Stimulated activated CD8-positive, alpha-beta memory T cell treated with anti-CD3 and anti-CD28 coated beads, Interleukin-7, amount 100 ng/mL, for 1 hour (primary cell): Measurements from ENCODE around the gene ZFR2.
"Not testable (repeated sequence)": the region's sequence is repeated elsewhere in the genome, so short reads cannot be mapped to it uniquely, and the experiment has no call there.

Source experiments
- DNase-seq, 2 donors: peaks; one replicate each; pipeline ENCODE4 v3.0.0-alpha.2; 2020; ENCODE audit warnings: low read depth in 2 of 2

The ZFR2 gene

DNA sequence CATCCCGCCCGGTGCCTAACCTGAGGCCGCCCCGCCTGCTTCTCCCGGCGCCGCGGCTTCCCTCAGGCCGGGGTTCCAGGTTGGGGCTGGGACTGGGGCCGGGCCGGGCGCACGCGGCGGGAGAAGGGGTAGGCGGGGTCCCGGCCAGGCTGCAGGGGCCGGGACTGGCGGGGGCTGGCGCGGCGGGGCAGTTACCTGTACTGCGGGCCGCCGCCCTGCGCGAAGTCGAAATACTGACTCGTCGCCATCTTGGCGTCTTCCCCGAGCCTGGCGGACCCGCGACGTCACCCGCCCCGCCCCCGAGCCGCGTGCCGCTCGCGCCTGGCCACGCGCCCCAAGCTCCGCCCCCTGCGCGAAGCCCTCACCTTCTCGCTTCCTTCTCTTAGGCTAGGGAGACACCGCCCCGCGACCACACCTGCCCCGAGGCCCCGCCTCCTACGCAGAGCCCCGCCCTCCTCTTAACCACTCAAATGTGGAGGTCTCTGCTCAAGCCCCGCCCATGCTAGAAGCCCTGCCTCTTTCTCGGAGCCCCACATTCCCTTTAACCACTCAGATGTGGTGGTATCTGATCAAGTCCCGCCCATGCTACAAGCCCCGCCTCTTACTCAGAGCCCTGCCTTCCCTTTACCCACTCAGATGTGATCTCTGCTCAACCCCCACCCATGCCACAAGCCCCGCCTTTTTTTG lies at the start of gene ZFR2:
ZFR2 (minus strand) TSS at position 269 of the 687 bp plus-strand sequence; CDS start at position 248, 21 bp downstream.
- DNase-seq = no peak

DNA sequence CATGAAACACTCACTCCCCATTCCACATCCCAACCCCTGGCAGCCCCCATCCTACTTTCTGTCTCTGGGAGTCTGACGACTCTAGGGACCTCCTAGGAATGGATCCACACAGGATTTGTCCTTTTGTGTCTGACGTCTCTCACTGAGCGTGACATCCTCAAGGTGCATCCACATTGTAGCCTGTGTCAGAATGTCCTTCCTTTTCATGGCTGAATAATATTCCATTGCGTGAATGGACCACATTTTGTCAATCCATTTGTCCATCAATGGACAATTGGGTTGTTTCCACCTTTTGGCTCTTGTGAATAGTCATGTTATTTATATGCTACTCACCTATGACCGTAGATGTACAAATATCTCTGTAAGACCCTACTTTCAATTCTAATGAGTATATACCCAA lies 47.2 kb upstream of the ZFR2 start:
- DNase-seq = no peak

DNA sequence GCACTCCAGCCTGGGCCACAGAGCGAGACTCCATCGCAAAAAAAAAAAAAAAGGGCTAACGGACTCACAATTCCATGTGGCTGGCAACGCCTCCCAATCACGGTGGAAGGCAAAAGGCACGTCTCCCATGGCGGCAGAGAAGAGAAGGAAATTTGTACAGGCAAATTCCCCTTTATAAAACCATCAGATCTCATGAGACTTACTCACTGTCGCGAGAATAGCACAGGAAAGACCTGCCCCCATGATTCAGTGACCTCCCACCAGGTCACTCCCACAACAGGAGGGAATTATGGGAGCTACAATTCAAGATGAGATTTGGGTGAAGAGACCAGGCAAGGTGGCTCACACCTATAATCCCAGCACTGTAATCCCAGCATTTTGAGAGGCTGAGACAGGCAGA lies 45.4 kb upstream of the ZFR2 start:
- DNase-seq = no peak

DNA sequence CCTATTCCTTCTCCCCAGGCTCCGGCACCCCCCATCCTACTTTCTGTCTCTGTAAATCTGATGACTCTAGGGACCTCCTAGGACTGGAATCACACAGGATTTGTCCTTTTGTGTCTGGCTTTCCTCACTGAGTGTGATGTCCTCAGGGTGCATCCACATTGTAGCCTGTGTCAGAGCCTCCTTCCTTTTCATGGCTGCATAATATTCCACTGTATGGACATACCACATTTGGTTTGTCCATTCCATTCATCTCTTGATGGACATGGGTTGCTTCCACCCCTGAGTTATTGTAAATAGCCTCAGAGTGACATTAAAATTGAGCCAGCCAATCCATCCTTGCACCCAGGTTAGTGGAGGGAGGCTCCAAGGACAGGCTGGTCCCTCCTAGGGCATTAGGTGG lies 41.3 kb upstream of the ZFR2 start:
- DNase-seq = no peak

DNA sequence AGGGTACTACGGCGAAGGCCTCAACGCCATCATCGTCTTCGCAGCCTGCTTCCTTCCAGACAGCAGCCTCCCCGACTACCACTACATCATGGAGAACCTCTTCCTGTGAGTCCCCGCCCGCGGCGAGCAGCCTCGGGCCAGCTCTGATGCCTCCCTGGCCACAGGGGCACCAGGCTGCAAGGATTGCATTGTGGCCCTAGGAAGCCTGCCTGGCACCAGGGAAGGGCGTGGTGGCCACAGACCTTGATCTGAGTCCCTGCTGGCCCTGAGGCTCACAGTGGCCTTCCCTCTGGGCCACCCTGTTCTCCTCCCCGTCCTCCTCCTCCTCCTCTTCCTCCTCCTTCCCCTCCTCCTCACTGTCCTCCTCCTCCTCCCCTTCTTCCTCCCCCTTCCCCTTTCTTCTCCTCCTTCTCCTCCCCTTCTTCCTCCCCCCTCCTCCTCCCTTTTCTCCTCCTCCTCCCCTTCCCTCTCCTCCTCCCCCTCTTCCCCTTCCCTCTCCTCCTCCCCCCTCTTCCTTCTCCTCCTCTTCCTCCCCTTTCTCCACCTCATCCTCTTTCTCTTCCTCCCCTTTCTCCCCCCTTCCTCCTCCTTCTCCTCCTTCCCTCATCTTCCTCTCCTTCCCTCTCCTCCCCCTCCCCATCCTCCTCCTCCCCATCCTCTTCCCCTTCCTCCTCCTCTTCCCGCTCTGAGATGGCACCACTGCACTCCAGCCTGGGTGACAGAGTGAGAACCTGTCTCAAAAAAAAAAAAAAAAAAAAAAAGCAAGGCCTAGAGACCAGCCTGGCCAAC lies 39.6 kb upstream of the ZFR2 start:
- no peak for DNase-seq

DNA sequence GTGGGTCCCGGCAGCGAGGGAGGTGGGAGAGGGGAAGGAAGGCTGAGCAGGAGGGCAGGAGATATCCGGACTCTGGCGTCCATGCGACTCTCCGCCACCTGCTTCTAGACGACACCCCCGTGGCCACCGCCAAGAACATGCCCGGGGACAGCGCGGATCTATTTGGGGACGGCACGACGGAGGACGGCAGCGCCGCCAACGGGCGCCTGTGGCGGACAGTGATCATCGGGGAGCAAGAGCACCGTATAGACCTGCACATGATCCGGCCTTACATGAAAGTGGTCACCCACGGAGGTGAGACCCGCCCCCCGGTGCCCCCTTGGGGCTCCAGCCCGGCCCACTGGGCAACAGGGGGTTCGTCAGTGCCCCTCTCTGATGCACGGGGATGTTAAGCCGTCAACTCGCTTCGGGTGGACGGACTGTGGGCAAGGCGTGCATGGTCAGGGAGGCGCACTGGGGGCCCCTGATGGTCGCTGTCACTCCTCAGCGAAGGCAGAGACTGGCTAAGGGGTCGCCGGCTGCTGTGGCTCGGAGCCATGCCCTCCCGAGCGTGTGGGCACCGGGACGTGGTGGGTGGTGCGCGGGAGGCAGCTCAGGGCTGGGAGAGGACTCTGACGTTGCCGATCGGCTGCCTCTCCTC lies 38.9 kb upstream of the ZFR2 start:
- DNase-seq = no peak

DNA sequence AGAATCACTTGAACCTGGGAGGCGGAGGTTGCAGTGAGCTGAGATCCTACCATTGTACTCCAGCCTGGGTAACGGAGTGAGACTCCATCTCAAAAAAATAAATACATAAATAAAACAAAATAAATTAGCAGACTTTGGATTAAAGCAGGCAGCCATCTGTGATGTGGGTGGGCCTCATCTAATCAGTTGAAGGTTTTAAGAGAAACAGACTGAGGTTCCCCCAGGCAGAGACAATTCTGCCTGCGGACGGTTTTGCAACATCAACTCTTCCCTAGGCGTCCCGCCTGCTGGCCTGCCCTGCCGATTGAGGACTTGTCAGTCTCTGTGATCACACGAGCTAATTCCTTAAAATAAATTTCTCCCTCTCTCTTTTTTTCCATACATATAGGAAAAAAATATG lies 35.4 kb upstream of the ZFR2 start:
- DNase-seq = no peak

DNA sequence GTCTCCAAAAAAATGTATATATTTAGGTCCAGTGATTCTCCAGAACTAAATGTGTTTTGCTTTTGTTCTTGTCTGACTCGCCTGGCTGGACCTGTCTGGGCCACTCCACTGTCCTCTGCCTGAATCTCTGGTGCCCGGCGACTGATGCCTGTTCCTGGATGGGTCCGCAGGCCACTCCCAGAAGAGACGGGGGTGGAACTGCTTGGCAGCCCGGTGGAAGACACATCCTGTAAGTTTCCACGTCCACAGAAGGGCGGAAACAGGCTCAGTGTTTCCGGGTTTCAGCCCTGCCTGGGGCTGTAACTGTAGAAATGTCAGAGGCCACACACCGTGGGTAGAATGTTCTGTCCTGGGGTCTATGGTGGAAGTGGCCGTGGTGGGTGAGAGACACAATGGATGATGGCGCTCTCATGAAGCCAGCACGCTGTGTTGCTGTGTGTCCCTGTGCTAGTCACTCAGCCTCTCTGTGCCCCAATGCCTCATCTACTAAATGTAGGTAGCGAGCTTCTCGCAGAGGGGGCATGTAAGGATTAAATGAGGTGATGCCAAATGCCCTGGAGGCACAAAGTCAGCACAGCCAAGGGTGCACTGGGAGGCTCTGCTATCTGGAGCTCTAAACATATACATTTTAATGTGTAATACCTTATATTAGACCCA lies 33.6 kb upstream of the ZFR2 start:
- DNase-seq = no peak

DNA sequence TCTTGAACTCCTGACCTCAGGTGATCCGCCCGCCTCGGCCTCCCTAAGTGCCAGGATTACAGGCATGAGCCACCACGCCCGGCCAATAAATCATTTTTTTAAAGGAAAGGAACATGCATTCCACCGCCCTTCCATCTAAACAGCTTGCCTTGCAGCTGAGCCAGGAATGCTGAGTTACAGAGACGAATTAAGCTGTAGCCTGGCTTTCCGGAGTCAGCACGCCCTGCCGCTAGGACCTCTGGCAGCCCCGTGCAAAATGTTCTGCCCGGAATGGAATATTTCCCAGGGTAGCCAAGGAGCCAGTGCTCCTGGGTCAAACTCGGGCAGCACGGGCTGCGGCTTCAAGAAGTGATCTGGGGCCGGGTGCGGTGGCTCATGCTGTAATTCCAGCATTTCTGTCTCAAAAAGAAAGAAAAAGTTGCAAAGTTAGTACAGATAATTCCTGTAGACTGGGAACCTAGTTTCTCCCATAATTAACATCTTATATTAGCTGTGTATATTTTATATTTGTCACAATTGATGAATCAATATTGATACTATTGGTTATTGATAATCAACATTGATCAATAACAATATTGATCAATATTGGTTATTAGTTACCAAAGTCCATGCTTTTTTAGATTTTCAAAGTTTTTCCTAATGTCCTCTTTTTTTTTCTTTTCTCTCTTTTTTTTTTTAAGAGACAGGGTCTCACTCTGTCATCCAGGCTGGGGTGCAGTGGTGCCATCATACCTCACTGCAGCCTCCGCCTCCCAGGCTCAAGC lies 30.9 kb upstream of the ZFR2 start:
- no peak for DNase-seq

DNA sequence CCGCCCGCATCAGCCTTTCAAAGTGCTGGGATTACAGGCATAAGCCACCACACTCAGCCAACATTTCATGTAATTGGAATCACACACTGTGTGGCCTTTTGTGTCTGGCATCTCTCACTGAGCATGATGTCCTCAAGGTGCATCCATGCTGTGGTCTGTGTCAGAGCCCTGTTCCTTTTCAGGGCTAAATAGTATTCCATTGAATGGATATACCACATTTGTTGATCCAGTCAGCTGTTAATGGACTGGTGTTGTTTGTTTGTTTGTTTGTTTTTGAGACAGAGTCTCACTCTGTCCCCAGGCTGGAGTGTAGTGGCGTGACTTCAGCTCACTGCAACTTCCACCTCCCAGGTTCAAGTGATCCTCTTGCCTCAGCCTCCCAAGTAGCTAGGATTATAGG lies 29.6 kb upstream of the ZFR2 start:
- no peak for DNase-seq

DNA sequence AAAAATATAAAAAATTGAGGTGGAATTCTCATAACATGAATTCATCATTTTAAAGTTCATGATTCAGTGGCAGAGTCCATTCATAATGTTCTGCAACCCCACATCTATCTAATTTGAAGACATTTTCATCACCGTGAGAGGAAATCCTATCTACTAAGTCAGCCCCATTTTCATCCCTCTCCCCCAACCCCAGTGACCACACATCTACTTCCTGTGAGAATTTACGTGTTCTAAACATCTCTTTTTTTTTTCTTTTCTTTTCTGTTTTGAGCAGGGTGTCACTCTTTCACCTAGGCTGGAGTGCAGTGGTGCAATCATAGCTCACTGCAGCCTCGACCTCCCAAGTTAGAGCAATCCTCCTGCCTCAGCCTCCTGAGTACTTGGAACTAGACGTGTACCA lies 29.1 kb upstream of the ZFR2 start:
- DNase-seq = no peak

DNA sequence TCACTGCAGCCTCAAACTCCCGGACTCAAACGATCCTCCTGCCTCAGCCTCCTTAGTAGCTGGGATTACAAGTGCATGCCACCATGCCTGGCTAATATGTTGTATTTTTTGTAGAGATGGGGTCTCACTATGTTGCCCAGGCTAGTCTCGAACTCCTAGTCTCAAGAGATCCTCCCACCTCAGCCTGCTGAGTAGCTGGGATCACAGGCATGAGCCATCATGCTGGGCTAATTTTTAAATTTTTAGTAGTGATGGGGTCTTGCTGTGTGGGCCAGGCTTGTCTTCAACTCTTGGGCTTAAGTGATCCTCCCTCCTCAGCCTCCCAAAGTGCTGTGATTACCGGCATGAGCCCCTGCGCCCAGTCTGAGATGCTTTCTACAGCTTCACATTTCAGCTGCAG lies 26.9 kb upstream of the ZFR2 start:
- DNase-seq = no peak

DNA sequence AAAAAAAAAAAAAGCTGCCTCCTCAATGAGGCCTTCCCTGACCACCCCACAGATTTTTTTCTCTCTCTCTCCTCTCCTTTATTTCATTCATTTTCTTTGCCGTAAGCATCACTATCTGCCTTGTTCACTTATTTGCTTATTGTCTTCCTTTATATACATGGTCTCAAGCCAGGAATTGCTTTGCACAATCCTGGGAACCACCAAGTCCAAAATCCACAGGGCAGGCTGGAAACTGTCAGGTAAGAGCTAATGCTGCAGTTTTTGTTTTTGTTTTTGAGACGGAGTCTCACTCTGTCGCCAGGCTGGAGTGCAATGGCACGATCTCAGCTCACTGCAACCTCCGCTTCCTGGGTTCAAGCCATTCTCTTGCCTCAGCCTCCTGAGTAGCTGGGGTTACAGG lies 26.1 kb upstream of the ZFR2 start:
- not testable (repeated sequence) for DNase-seq

DNA sequence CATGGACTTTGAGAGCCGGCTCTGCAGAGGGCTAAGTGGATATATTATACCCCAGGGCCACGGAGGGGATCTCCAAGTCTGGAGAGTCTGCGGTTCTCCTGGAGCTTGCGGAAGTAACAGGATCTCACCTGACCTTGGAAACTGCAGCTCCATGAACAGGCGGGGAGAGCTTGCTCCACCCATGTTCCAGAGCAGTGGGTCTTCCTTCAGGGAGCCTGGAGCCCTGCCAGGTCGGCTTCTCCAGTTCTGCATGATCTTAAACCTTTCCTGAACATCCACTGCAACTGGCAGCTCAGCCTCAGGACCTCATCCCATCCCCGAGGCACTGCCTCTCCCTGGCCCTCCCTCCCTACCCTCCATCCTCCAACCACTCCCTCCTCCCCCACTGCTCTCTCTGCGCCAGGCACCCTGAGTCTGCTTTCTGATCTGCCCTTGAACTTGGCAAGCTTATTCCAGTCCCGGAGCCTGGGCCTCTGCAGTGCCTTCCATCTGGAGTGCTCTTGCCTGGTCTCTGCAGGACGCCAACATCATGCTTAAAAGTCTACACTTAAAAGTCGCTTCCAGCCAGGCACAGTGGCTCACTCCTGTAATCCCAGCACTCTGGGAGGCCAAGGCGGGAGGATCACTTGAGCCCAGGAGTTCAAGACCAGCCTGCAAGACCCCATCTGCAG lies 24.8 kb upstream of the ZFR2 start:
- no peak for DNase-seq

DNA sequence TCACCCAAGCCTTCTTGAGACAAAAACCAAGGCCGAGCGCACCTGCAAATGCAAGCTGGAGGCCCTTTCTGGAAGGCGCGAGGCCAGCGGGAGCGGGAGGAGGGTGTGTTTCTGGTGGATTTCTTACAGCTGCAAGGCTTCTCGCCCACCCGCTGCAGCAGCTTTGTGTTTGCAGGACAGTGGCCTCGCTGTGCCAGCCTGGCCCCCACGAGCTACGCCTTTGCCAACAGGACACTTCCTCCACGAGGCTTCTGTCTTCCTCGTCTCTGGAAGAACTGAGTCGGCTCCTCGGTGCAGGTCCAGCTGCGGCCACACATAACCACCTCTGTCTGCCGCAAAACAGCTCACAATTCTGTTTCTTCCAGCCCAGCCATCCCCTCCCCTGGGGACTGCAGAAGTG lies 21.8 kb upstream of the ZFR2 start:
- DNase-seq = no peak

DNA sequence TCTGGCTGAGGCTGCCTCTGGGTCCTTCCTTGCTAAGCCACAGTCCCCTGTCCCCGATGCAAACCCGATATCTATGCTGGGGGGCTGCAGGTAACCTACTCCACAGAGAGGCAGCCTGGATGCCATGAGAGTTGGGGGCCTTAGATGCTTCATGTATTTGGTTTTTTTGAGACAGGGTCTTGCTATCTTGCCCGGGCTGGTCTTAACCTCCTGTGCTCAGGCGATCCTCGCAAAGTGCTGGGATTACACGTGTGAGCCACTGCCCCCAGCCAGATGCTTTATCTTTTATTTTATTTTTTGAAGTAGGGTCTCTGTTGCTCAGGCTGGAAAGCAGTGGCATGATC lies 13.2 kb upstream of the ZFR2 start:
- DNase-seq = no peak

DNA sequence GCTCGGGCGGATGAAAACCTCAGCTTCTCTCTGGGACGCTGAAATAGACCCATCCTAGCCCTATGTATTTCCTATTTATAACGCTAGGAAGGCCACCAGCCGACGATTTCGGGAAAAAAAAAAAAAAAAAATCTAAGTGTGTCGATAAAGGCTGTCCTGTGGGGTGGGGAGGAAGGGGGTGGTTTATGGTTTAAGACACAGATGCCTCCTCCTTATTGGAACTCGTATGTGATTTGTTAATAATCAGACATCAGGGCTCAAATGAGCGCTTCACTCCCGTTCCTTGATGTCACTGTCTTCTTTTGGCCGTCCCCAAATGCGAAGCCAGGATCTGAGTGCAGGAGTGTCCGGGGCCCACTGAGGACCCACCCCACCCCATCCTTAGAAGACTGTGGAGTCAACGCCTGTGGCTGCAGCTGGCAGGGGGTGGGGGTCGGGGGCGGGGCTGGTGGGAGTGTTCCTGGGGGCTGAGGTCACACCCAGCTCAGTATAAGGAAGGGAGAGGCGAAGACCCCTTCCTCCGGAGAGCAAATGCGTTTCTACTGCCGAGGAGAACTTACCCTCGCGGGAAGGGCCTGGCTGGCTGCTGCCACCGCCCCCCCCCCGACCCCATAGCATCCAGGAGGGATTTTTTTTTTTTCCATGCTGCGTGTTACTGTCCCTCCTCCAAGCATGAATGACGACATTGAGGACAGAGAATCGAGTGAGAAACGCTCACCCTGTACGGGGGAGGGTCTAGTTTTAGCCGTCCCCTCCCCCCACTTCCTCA lies 12.6 kb upstream of the ZFR2 start:
- DNase-seq = no peak

DNA sequence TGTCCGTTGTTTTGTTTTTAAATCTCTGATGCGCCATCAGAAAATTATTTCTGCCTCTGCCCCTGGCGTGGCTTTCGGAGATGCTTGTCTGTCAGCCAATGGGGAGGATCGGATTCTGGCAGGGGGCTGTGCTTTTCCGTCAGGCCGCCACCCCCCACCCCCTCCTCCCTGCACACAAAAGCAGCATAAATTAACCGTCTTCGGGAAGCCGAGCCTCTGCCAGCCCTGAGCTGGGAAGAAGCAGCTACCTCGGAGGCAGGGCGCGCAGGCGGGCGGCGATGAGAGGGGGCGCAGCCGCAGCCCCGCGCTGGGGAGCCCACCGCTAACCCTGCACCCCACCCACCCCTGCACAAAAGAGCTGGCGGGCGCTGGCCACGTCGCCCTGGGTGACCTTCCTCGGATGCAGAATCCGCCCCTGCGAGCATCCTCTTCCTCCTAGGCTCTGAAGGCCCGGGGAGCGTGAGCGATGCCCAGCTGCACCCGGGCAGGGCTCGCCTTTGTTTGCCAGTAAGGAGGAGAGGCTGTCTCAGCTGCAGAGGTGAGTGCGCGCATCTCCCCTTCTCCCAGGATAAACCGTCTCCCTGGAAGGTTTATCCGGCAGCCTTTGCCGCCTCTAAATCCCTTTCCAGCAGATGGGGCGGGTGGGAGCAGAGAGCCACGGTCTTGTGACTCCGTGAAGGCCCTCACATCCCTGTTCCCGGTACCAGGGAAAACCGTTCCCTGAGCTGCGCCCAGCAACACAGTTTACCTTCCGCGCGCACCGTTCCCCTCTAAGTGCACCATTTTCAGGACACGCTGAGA lies 11.8 kb upstream of the ZFR2 start, which contains the start of gene ATCAY:
ATCAY (plus strand) TSS at position 215 of the 801 bp plus-strand sequence. CDS start 5,083 bp downstream, outside the sequence.
- no peak for DNase-seq

DNA sequence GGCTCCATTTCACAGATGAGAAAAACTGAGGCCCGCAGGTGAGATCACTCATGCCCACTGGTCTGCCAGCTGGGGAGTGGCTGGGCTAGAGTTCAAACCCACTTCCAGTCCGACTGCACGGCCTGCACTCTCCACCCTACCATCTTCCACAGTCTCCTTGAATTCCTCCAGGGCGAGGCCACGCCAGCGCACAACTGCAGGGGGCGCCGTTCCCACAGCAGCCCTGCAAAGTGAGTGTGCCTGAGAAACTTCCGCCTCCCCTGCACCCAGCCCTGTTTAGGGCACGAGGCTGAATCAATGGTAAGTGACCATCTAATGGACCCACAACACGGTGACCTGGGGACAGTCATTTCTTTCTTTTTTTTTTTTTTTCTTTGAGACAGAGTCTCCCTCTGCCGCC lies 10.8 kb upstream of the ZFR2 start:
- DNase-seq = no peak

DNA sequence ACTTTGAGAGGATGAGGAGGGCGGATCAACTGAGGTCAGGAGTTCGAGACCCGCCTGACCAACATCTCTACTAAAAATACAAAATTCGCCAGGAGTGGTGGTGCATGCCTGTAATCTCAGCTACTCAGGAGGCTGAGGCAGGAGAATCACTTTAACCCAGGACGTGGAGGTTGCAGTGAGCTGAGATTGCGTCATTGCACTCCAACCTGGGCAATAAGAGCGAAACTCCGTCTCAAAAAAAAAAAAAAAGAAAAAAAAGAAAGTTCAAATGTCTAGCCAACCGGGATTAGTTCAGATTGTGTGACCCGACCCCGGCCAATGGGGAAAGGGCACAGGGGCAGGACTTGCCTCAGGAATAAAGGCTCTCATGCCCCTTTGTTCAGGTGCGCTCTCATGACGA lies 5.9 kb upstream of the ZFR2 start:
- not testable (repeated sequence) for DNase-seq
